ENCODE results near the gene LBP.
"Not testable (repeated sequence)": the region's sequence is repeated elsewhere in the genome, so short reads cannot be mapped to it uniquely, and the experiment has no call there.

Gene LBP

DNA sequence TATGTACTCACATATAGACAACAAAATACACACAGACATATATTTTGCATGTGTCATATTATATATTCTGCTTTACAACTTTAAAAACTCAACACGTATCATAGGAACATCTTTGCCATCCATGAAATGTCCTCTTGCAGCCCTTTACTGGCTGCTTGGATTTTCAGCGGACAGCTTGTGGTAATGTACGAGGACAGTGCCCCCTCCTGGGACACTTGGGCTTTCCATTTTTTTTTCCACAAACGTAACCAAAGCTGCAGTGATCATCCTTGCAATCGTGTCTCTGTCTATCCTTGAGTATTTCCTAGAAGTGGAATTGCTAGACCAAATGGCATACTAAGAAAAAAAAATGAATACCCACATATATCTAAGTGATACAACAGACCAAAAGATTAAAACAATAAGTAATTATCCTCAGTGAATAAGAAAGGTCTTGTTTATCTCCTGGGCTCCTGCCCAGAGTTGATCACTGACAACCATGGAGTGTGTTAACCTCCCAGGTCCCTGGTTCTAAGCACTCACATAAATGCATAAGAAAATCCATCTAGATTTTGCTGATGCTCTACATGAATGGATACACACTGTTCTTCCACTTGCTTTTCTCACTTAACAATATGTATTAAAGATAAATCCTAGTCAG lies 24.2 kb upstream of the LBP start:
- peak; percentile 35 for DNase-seq

DNA sequence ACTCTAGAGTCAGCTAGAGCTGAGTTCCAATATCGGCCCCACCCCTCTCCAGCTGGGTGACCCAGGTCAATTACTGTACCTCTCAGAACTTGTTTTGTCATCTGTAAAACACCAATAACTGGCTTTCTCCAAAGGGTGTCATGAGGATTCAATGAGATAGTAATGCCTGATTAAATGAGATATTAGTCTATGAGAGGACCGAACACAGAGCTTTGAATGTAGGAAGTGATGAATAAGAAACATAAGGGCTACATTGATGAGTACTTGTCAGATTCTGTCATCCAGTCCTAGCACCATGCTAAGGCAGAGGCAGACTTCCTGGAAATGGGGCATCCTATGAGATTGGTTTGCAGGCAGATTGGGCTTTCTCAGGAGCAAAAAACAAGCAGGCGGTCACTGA lies 22.1 kb upstream of the LBP start:
- DNase-seq: no peak

DNA sequence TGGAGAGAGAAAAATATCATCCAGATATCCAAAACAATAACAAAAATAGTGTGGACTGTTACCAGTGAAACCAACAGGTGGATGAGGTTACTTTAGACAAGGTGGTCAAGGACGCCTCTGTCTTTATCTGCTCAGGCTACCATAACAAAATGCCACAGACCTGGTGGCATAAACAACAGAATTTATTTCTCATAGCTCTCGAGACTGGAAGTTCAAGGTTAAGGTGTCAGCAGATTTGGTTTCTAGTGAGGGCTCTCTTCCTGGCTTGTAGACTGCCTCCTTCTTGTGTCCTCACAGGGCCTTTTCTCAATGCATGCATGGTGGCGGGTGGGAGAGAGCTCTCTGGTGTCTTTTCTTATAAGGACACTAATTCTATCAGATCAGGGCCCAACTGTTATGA lies 21.1 kb upstream of the LBP start:
- DNase-seq: no peak

DNA sequence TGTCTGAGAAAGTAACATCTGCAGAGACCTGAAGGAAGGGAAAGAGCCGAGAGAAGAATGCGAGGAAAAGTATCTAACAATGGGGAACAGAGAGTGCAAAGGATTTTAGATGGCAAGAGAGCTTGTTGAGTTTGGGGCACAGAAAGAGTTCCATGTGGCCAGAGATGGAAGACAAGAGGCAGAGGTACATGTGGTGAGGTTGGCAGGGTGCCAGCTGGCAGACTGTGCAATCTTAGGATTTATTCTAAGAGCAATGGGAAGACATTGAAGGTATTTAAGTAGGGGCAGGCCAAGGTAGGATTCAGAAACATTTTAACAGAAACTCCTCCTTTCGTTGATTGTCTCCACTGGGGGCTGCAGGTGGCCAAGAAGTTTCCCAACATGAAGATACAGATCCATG lies 20.4 kb upstream of the LBP start:
- DNase-seq: no peak

DNA sequence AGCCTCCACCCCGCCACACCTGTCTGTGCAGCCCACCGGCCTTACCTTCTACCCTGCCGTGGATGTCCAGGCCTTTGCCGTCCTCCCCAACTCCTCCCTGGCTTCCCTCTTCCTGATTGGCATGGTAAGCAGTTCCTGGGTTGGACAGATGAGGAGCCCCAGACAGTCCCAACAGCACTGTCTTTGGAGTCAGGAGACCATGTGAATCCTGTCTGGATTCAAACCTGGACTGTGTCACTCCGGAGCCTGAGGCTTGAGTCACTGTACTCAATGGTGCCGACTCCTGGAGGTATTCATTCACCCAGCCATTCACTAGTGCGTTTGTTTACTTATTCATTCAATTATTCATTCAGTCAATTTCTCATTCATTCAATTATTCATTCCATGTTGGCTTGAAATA lies 20.0 kb upstream of the LBP start:
- no peak for DNase-seq

DNA sequence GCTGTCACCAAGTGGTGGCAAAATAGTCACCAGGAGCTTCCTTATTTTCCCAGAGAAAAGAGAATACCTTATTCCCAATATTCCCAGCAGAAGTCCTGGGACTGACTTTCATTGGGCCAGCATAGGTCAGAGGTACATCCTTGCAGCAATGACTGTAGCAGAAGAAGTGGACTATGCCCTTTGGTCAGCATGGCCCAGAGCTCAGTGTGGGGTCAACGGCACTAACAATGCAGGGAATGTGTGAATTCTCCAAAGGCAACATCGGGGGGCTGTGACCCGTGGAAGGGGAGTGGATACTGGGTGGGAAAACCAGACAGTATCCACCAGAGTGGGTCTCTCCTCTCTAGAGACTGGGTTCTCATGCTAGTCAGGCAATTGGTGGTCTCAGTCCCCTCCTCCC lies 15.6 kb upstream of the LBP start:
- no peak for DNase-seq

DNA sequence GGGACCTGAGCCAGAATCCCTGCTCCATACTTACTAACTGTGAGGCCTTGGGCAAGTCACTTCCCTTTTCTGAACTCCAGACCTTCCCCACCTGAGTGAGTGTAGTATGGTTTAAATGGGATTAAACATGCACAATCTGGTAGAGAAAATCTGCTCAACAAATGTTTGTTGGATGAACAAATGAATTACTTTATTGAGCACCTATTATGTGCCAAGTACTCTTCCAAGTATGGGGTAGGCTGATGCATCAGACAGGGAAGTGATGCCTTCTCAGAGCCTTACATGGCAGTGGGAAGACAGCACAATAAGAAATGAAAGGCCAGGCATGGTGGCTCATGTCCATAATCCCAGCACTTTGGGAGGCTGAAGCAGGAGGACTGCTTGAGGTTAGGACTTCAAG lies 15.0 kb upstream of the LBP start:
- no peak for DNase-seq

DNA sequence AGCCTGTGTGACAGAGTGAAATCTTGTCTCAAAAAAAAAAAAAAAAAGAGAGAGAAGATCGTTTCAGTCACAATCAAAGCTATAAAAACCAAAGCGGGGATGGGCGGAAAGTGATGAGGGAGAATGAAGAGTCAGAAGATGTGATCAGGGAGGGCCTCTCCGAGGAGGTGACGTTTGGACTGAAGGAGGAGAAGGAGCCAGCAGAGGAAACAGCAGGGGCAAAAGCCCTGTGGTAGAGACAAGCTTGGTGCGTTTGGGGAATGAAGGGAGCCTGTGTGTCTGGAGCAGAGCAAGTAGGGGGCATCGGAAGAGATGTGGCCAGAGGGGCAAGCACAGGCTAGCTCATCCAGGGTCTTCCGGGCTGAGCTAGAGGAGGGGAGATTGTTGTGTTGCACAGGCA lies 14.5 kb upstream of the LBP start:
- no peak for DNase-seq

DNA sequence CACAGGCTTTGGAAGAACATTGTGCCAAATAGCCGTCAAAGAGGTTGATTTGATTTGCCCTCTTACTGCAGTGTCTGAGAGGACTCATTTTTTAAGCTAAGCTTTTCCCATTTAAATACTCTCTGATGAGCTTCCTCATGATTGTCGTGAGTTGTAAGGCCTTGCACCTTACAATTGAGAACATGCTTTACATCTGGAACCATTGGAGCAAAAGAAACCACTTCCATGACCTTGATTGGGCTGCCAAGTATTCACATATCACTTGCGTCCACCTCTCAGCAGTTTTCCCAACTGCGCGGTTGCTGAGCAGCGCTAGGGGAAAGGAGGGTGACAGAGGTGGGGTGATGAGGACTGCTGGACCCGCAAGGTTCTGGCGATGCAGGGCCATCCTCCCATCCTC lies 12.3 kb upstream of the LBP start:
- DNase-seq: no peak

DNA sequence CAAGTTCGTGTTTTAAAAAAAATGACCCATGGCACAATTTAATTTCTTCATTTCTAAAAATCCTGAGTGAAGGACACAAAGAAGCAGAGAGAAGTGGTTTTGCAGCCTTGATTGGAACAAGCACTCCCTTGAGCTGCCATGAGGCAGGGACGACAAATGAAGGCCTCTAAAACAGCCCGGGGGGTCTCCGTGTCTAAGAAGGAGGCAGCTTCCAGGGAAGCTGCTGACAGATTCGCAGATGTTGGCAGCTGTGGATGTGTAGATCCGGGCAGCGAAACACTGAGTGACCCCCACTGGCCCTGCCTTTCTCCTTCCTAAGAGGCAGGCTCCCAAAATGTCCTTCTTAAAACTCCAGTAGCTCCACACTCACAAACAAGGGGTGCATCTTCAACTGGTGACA lies 9.6 kb upstream of the LBP start:
- DNase-seq: no peak

DNA sequence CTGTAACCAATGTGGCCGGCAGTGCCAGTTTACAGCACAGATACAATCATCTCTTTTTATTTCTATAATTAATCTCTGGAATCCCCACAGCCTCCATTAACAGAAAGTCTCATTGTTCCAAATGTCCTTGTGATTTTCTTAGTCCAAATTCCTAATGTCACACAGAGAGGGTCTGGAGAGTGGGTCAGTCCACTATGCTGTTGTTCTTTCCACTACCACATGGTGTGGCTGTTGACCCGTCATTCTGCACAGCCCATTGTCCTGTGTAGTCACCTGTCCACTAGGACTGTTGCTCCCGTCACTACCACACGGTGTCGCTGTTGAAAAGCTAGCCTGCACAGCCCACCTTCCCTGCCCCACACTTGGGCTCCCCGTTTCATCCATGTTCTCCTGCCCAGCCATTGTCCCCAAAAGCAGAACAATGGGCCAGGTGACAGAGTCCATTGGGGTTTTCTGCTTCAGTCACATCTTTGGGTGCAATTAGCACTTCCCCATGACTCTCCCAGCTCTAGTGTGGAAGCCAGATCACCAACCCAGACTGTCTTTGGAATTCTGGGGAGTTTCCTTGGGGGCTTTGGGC lies 8.6 kb upstream of the LBP start:
- no peak for DNase-seq

DNA sequence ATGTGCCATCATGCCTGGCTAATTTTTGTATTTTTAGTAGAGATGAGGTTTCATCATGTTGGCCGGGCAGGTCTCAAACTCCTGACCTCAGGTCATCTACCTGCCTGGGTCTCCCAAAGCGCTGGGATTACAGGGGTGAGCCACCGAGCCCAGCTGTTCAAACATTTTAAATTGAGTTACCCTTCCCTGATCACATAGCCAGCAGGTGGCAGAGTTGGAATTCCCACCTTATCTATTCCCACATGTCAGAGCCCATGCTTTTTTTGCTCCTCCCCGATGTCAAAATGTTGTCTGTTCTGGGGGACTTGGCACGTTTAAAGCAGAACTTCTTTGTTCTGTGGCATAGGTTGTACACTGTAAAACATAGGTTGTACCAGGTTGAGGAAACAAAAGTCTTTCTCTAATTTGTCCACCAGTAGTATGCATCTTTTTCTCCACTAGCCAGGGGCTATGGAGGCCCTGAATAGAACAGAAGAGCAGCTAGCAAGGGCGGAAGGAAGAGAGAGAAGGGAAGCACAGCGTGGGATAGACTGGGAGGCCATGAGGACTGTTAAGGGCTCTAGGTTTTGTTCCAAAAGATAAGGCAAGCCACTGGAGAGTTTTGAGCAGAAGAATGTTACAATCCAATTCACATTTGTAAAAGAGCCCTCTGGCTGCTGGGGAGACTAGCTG lies 7.3 kb upstream of the LBP start:
- DNase-seq: peak; percentile 9

DNA sequence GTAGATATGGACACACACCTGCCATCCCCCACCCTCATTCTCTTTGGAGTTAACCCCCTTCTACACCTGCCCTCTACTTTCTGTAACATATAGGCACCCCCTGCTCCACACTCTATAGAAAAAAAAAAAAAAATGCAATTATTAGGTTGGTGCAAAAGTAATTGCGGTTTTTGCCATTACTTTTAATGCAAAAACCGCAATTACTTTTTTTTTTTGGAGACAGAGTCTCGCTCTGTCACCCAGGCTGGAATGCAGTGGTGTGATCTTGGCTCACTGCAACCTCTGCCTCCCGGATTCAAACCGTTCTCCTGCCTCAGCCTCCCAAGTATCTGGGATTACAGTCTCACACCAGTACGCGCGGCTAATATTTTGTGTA lies 6.8 kb upstream of the LBP start:
- DNase-seq: not testable (repeated sequence)

DNA sequence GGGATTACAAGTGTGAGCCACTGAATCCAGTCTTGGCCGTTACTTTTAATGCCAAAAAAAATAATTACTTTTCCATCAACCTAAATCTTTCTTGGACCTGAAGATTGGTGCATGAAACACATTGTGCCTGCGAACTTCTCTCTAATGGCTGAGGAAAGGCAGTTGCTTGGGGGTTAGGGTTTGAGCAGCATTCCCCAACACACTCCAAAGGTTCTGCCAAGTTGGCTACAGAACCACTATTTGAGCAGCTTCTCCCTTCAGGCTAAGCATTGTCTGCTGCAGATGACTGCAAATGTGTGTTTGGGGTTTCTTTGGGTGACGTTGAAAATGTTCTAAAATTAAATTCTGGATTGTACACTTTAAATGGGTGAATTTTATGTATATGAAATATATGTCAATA lies 6.3 kb upstream of the LBP start:
- DNase-seq: no peak

DNA sequence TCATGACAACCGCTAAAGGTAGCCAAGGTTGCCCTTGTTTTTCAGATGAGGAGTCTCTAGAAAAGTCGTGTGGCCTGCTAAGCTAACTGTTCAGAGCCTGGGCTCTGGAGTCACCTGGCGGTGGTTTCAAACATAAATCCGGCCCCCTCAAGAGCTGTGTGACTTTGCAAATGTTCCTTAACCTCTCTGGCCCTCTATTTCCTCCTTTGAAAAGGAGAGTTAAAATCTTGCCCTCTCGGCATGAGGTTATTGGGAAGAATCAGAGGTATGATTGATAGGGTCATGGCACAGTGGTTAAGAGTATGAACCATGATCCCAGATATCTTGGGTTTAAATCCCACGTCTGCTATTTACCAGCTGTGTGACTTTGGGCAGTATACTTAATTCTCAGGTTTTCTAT lies 5.6 kb upstream of the LBP start:
- DNase-seq: no peak

DNA sequence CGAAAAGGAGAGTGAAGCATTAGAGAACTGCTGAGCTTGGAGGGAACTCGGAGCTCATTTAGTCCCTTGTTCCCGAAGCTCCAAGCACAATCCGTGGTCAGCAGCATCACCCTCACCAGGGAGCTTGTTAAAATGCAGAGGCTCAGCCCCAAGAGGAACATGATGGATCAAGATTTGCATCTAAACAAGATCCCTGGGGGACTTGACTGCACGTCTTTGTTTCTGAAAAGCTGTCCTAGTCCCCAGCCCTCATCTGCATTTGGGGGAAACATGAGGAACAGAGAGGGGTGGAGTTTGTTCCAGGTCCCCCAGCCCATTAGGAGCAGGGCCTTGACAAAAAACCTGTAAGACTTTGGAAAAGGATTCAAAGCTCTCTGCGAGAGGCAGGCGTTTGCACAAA lies 4.1 kb upstream of the LBP start:
- DNase-seq: no peak

DNA sequence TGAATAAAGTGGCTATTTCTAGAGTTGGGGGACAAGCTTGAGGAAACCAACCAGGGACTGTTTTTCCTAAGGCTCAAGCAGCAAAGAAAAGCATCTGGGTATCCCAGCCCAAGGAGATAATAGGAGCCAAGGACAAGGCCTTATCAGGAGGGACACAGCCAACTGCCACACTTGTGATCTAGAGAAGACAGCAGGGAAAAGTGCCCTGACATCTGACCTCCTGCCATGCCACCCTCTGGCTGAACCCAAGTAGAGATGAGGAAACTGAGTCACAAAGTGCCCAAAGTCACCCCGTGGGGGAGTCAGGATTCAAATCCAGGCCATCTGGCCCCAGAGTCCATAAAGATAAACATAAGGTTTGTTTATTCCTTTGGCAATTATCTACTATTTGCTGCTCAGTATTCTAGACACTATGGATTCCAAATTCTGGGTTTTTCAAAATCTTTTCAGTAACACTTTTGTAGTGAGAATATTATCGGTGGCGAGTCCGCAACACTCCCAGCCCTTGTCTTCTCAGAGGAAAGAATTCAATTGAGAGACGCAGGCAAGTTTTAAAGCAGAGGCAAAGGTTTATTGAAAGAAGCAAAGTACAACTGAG lies 3.5 kb upstream of the LBP start:
- DNase-seq: no peak

DNA sequence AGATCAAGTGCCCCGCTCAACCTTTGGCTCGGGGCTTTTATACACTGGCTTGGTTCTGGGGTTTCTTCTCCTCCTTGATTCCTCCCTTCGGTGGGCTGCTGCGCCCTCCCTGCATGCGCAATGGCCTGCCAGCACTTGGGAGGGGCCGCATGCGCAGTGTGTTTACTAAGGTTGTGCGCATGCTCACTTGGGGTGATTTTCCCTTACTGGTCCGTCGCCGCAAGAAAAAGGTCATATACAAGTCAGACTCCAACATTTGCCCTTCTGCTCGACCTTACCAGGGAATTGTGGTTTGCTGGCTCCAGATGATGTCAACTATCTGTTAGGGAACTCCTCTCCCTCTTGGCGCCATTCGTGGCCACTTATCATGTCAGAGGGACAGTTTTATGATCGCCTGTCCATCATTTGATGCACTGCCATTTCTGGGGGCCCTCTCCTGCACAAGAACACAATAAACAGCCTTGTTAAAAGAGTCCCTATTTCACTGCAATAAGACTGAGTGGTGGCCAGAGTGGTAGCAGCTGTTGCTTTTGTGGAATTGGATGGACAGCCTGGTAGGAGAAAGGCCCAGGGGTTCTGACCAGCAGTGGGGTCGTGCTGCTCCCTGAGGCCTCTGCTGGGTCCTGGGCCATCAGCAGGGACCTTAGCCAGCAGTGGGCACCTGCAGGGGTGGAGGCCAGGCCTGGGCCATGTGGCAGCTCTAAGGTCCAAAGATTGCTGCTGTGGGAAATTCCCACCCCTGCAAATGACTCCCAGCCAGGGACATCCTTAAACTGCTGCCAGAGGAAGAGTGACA lies 2.8 kb upstream of the LBP start:
- no peak for DNase-seq

DNA sequence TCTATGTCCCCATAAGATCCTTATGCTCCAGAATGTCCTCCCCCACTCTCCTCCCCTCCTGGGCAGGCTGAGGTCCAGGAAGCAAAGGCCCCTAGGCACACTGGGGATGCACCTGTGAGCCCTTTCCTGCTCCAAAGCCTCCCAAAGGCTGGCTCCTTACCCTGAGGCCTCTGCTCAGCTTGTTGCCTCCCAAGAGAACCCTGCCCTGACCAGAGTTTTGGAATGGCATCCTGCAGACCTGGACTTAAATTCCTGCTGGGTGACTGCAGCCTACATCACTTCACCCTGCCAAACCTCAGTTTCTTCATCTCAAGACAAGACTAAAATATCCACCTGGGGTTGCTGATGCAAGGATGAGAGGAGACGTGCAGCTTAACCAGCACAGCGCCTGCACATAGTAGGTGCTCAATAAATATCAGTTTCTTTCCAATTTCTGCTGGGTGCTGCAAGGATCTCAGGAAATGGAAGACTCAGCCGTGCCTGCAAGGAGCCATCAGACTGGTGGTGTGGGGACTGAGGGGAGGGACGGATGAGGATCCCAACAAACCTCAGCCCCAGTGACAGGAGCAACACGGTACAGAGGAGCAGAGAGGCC lies 2.1 kb upstream of the LBP start:
- no peak for DNase-seq

DNA sequence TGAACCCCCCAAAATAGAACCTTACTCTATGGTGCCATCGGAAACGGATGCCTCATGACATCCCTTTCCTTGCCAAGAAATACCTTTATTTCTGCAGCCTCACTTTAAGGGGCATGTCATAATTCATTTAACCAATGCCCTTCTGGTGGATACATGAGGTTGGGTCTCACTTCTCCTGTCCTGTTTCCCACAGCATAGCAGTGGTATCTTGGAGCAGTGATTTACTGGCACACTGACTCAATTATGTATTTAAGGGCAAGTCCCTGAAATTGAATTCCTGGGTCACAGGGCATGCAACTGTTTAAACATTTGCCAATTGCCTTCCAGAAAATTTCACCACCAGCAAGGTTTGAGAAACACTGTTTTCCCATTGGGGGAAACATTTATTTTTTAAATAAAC lies 639 bp upstream of the LBP start:
- DNase-seq: no peak

DNA sequence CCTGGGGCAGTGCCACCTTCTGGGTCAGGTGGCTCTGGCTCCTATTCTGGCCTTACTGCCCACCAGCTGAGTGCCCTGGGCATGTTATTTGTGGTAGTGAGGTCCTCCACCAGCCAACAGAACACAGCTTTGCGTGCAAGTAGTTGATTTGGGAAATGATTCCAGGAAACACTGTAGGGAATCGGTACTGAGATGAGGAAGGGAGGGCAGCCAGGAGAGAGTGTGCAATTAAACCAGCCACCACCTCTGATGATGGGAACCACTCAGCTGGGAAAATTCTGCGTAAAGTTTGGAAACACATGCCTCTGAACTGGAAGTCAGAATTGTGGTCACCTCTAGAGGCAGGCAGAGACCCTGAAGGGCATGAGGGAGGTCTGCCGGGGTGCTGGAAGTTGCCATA lies 459 bp downstream of the LBP start:
- no peak for DNase-seq

DNA sequence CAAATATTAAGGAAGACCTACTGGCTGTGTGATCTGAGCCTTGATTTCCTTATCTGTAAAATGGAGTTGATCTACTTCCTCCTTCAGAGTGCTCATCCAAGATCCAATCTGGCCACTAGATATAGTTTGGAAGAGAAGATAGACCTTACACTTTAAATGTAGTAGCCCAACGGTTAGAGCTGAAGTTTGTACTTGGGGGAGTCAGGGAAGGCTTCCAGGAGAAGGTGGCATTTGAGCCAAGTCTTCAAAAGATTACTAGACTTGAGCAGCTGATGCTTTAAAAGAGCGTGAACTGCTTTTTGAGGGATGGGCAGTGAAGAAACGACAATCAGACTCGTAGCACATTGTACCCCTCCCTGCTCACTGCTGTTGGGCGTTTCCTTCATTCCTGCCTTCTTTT lies 3.6 kb downstream of the LBP start:
- DNase-seq: no peak
